Sigmoid colon (tissue), 7 donors: Measurements from ENCODE around the gene SRBD1. TPM values are rescaled to one million over a fixed set of nuclear protein-coding genes. Genes with fewer than 3 reads are reported as not detected.

Experiments
- DNase-seq: peaks from one replicate; pipeline ENCODE4 v3.0.0-alpha.2; 2019
- H3K27ac ChIP-seq, 4 donors: fragments of 200-600 bp; sonication (generic); one replicate each; pipeline ENCODE4 v1.5.1; 2016 to 2019; ENCODE audit warnings: mild to moderate bottlenecking in 1 of 4
- H3K27me3 ChIP-seq, 3 donors: fragments of 200-600 bp; sonication (generic); one replicate each; pipeline ENCODE4 v1.5.1; 2019; ENCODE audit warnings: mild to moderate bottlenecking in 1 of 3
- H3K36me3 ChIP-seq, 4 donors: fragments of 200-600 bp; sonication (generic); one replicate each; pipeline ENCODE4 v1.5.1; 2016 to 2019
- H3K4me1 ChIP-seq, 4 donors: fragments of 200-600 bp; sonication (generic); one replicate each; pipeline ENCODE4 v1.5.1; 2017 to 2019
- H3K4me3 ChIP-seq, 4 donors: fragments of 200-600 bp; sonication (generic); one replicate each; pipeline ENCODE4 v1.5.1; 2017 to 2019; ENCODE audit warnings: mild to moderate bottlenecking in 2 of 4, moderate library complexity in 1 of 4
- H3K9me3 ChIP-seq, 4 donors: fragments of 200-600 bp in 3 of 4; sonication (generic) in 3 of 4; one replicate each; pipeline versions ENCODE4 v1.5.1 to v1.6.1; 2013 to 2019
- CTCF ChIP-seq, 4 experiments: fragments of 450-650 bp in 3 of 4; fragments of 200-600 bp in 1 of 4; IDR thresholded peaks; one replicate each; pipeline ENCODE4 v1.5.1; 2016 to 2019; ENCODE audit warnings: antibody characterized with exemption in 4 of 4, mild to moderate bottlenecking in 3 of 4, moderate library complexity in 2 of 4
- EP300 ChIP-seq, 4 donors: sonication (generic); formaldehyde crosslinking; IDR thresholded peaks; one replicate each; pipeline ENCODE4 v1.6.1; 2017; ENCODE audit warnings: antibody characterized with exemption in 4 of 4
- POLR2A ChIP-seq, 2 donors: fragments of 450-650 bp; IDR thresholded peaks; one replicate each; pipeline ENCODE4 v1.6.1; 2016; ENCODE audit warnings: antibody characterized with exemption in 2 of 2, mild to moderate bottlenecking in 2 of 2, moderate library complexity in 2 of 2
- POLR2AphosphoS5 ChIP-seq, 4 donors: sonication (generic); formaldehyde crosslinking; IDR thresholded peaks; one replicate each; pipeline ENCODE4 v1.6.1; 2017; ENCODE audit warnings: antibody characterized with exemption in 4 of 4
- WGBS, 2 donors: extraction: QIAGEN DNeasy Blood & Tissue Kit; methylation state at CpG; one replicate each; pipeline ENCODE4 v1.1.7; 2013; 5-methylcytosine and 5-hydroxymethylcytosine counted together
- intact Hi-C: fragments of 100-400 bp; cut with DNase I; formaldehyde crosslinking; loops from one replicate; pipeline ENCODE4 v1.15.1; 2023
- polyA plus RNA-seq, 3 donors: library from polyadenylated mRNA; stranded (reverse); fragments of 200-250 nt; gene quantifications; one replicate each; pipeline ENCODE4 v1.2.3, GENCODE V29; 2013
- total RNA-seq, 4 donors: library from RNA; depleted of rRNA; stranded (reverse); fragments of >200 nt; gene quantifications; one replicate each; pipeline ENCODE4 v1.1.0, GENCODE V29; 2016
- donor health status: healthy with polysubstance abuse.
- donor health status: Bipolar disorder and iron deficiency.
- donor health status: healthy.

Gene SRBD1
- total and polyA plus RNA-seq, 7 donors, result 9.0 to 31.4 (median 16.0) TPM

- H3K27me3 ChIP-seq, result no peaks in the 10 kb centered on the region
- peak overlapping the region; percentile 78 to 93 (median 88) for H3K4me3 ChIP-seq
- H3K4me1 ChIP-seq, result peaks cover 0 to 60% (median 49%) of the 10 kb centered on the region in 4 donors
- DNase-seq, result peak; percentile 80
- H3K27ac ChIP-seq, result peak overlapping the region; percentile 96 to 99 (median 99)
- H3K36me3 ChIP-seq, result no peaks in the 10 kb centered on the region
- WGBS, 2 donors, result 2 to 3% methylated on average over 53 of the region's 53 CpGs
- TF ChIP-seq CTCF (IDR thresholded peaks at IDR 0.05) (no peak), POLR2AphosphoS5 (IDR thresholded peaks at IDR 0.05) (peak in 3 of 4 donors; percentile 9 to 68 (median 56))
- intact Hi-C loops, result loop anchor here (1.0 to 5.0 kb wide), 2 partner anchors 170 to 233 kb away; no protein-coding TSS in a partner anchor
- H3K9me3 ChIP-seq, result no peaks in the 10 kb centered on the region
These were observed 41.3 kb upstream of the SRBD1 start for GRCh38 chr2:45652090-45653031.

- DNase-seq, result peak; percentile 87
- peak within 1 kb of the TSS; percentile 78 to 93 (median 88) for H3K4me3 ChIP-seq
- peak within 1 kb of the TSS; percentile 96 to 99 (median 99) for H3K27ac ChIP-seq
These were observed 40.5 kb upstream of the SRBD1 start, which contains the start of gene PRKCE for GRCh38 chr2:45651415-45652089. Gene PRKCE, plus strand, starts transcription at chr2:45651675.

GRCh38 chr2:45650851-45651414 lies 39.9 kb upstream of the SRBD1 start:
- intact Hi-C loops, result loop anchor here (2.0 to 5.0 kb wide), 3 partner anchors 50 to 171 kb away; no protein-coding TSS in a partner anchor
- 0% methylated on average over 79 of the region's 79 CpGs for WGBS, 2 donors
- Histone ChIP-seq H3K9me3 (no peaks in the 10 kb centered on the region), H3K4me1 (peaks cover 0 to 54% (median 46%) of the 10 kb centered on the region in 4 donors), H3K27me3 (no peaks in the 10 kb centered on the region), H3K4me3 (peak overlapping the region; percentile 78 to 93 (median 88)), H3K27ac (peak overlapping the region; percentile 96 to 99 (median 99)), H3K36me3 (no peaks in the 10 kb centered on the region)
- TF ChIP-seq CTCF (IDR thresholded peaks at IDR 0.05) (peak; percentile 34 to 63 (median 48)), EP300 (IDR thresholded peaks at IDR 0.05) (peak in 2 of 4 donors; percentile 70 to 90), POLR2AphosphoS5 (IDR thresholded peaks at IDR 0.05) (peak; percentile 94 to 99 (median 96)), POLR2A (IDR thresholded peaks at IDR 0.05) (peak; percentile 71 to 76)
- peak; percentile 98 for DNase-seq

More at GRCh38 chr2:45651415-45652089, 40.5 kb upstream of the SRBD1 start, which contains the start of gene PRKCE:
- H3K4me1 ChIP-seq, result peaks cover 0 to 59% (median 52%) of the 10 kb centered on the region in 4 donors
- no peaks in the 10 kb centered on the region for H3K9me3 ChIP-seq
- no peak for TF ChIP-seq POLR2A (IDR thresholded peaks at IDR 0.05)
- TF ChIP-seq POLR2AphosphoS5 (IDR thresholded peaks at IDR 0.05), result peak in 1 of 4 donors; percentile 32
- TF ChIP-seq EP300 (IDR thresholded peaks at IDR 0.05), result no peak
- no peak for TF ChIP-seq CTCF (IDR thresholded peaks at IDR 0.05)
- WGBS, 2 donors, result 0 to 1% methylated on average over 66 of the region's 66 CpGs
- H3K27me3 ChIP-seq, result no peaks in the 10 kb centered on the region
- intact Hi-C loops, result loop anchor here (1.0 to 5.0 kb wide), 4 partner anchors 49 to 234 kb away; no protein-coding TSS in a partner anchor
- H3K36me3 ChIP-seq, result no peaks in the 10 kb centered on the region
